ENCODE measurements around the gene OR2D2.
"Not testable (repeated sequence)": the region's sequence is repeated elsewhere in the genome, so short reads cannot be mapped to it uniquely, and the experiment has no call there.

Gene OR2D2

DNA sequence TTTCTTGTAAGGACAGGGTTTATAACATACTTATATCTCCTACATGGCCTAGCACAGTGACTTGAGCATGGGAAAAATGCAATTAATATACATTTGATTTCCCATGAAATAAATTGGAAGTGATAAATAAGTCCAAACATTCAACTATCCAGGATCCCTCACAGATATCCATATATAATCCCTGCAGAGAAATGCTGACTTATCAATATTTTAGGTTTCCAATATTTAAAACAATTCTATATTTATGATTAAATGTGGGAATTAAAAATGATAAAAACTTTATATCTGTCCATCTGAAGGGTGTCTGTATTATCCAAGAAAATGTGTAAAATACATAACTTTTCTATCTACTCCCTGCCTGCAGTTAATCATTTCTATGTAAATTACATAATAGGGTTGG lies 9.5 kb downstream of the OR2D2 start:
- no peak for DNase-seq (ENCODE audit: low read depth)

DNA sequence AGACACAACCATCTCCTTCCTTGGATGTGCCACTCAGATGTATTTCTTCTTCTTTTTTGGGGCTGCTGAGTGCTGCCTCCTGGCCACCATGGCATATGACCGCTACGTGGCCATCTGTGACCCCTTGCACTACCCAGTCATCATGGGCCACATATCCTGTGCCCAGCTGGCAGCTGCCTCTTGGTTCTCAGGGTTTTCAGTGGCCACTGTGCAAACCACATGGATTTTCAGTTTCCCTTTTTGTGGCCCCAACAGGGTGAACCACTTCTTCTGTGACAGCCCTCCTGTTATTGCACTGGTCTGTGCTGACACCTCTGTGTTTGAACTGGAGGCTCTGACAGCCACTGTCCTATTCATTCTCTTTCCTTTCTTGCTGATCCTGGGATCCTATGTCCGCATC lies 15.4 kb downstream of the OR2D2 start:
- no peak for DNase-seq (ENCODE audit: low read depth)

DNA sequence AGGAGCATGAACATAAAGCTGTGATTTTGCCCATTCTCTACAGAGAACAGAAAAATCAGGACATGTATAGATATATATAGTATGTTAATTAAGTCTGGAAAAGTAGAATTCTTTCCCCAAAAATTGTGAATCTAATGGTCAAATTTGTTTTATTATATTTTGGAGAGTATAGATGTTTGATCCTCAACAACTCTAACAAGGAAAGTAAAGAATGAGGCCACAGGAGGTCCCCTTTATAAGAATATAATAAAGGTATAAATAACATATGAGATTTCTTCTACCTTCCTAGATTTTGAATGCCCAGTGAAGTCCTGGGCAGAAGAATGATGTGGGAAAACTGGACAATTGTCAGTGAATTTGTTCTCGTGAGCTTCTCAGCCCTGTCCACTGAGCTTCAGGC lies 16.0 kb downstream of the OR2D2 start, which contains the start of gene OR10A4:
Gene OR10A4 (plus strand): TSS at position 301 of the 400 bp plus-strand sequence. CDS start 23 bp downstream, at position 324.
- no peak for DNase-seq (ENCODE audit: low read depth)

DNA sequence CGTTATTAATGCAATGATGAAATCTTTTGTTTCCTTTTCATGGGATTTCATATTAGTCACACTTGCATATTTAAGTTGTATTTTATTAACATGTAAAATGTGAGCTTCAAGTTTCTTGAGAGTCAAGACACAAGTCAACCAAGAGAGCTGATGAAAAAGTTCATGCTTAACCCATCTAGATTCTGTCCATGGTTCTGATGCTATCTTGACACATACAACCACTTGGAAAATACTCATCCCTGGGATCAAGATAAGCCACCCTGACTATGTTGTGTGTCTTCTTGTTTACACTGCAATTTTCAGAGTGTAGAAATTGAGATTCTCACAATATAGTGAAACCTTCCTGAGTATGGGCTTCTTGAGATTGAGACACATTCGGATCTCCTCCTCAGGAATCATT lies 16.5 kb downstream of the OR2D2 start:
- DNase-seq (ENCODE audit: low read depth), result no peak

DNA sequence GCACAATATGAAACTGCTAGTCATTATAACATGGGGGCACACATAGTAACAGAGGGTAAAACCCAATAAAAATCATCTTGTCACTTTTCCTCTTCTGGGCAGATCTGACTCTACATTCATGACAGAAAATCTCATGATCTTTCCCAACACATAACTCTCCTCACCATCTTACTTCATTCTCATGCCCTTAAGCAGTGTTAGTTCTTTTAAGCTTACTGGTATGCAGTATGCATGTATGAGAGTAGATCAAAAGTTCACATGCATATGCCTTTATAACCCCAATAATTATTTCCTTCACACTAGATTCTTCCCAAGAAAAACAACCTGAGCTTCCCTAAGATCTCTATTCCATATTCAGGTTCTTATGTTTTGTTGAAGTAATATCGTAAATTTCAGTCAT lies 21.0 kb downstream of the OR2D2 start:
- DNase-seq (ENCODE audit: low read depth), result no peak

DNA sequence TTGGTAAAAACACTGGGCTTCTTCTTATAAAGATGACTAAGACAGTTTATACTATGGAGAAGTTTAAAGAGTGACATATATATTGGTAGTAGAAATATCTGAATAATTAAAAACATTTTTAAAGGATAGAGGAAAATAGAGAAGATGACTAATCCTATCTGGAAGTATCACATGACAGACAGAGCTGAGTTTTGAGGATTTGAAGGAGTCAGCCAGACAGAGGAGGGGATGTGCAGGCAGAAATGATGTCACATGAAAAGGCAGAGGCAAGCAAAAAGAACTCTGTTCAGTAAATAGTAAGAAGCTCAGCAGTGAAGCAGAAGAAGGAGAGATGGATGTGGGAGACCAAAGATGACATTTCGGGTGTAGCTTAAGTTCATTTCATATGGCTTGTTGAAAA lies 27.9 kb downstream of the OR2D2 start:
- DNase-seq (ENCODE audit: low read depth), result no peak

DNA sequence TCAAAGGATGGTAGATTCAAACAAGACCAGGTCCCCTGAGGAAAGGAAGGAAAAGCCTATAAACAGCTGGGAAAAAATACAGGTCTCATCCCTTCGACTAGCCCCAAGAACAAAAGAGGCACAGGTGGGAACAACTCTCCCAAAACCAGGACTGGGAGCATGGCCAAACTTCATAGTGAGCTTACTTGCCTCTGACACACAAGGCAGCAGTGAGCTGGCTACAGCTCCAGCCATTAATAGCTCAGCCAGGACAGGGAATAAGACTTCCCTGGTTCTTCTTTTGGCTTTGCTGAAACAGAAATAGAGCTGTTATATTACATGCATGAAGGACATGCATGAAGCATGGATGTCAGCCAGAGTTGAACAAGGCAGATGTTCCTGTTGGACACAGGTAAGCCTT lies 29.3 kb downstream of the OR2D2 start, which contains the start of gene OR10A2:
Gene OR10A2 (plus strand): TSS at position 97 of the 400 bp plus-strand sequence. CDS start 6,698 bp downstream, outside the sequence.
- no peak for DNase-seq (ENCODE audit: low read depth)

DNA sequence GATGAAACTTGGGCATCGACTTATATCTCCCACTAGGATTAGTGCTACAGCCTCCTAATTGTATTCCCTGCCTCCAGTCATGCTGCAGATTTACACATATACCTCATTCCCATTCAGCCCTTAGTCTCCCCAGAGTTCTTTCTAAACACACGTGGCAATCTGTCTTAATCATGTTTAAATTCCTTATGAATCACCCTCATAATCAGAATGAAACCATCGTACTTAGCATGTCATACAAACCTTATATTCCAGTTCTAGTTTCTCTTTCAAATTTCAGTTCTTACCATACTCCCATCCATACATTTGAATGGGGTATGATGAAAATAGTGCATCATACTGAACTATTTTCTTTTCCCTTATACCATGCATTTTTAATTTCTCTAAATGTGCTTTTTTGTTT lies 35.4 kb downstream of the OR2D2 start:
- DNase-seq (ENCODE audit: low read depth), result no peak

DNA sequence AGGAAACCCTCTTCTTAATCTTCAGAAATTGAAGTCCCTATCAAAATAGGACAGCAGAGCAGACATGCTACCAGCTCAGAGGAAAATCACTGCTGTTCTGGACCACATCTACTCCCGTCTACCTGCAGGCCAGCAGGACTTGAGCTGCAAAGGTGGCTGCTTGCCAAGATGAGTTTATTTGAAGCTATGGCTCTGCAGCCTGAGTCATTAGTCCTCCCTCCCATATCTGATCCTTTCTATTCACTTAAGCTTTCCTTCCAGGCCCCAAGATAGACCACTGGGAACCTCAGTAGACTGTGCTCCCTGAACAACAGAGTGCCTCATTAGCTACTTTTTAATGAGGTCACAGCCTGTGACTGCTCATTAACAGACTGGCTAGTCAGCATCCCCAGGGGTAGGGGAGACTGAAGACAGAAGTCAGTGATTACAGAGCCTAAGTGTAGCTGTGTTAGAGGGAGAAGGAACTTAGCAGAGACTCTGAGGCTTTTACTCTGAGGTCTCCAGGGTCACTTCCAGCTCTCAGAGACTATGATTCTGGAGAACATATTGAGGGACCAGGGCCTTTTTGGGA lies 36.2 kb downstream of the OR2D2 start:
- DNase-seq (ENCODE audit: low read depth), result no peak

DNA sequence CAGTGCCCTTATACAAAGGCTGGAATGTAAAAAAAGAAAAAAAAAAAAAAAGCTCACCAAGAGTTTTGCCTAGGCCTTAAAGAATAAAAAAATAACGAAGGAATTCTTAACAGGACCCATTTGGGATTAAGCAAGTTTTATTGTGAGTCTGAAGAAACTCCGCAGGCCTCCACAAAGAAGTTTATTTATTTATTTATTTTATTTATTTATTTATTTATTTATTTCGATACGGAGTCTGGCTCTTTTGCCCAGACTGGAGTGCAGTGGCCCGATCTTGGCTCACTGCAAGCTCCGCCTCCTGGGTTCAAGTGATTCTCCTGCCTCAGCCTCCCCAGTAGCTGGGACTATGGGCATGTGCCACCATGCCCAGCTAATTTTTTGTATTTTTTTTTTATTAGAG lies 37.5 kb downstream of the OR2D2 start:
- not testable (repeated sequence) for DNase-seq (ENCODE audit: low read depth)

DNA sequence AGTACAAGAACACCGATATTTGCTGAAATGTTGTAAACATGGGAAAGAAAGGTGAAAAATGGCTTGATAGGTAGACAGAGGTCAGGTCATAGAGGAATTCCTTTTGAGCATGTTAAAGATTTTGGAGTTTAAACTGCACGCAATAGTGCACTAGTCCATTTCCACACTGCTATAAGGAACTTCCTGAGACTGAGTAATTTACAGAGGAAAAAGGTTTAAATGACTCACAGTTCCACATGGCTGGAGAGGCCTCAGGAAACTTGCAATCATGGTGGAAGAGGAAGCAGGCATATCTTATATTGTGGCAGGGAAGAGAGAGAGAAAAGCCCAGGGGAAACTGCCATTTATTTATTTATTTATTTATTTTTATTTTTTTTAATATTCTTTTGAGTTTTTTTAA lies 41.8 kb downstream of the OR2D2 start:
- no peak for DNase-seq (ENCODE audit: low read depth)

DNA sequence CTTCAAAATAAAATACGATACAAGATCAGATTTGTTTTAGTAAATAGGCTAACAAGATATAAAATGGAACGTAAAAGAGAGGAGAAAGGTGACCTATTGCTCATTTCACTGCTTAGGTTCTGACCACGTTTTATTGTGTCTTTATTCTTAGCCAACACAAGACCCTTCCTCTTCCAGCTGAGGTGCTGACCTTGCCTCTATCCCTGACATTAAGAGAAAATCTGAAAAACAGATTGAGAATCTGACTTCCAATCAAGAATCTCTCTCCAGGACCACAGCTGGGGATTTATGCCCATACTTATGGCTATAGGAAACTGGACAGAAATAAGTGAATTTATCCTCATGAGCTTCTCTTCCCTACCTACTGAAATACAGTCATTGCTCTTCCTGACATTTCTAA lies 46.9 kb downstream of the OR2D2 start, which contains the start of gene OR10A5:
Gene OR10A5 (plus strand): TSS at position 301 of the 400 bp plus-strand sequence. CDS start 0 bp downstream, at position 301.
- no peak for DNase-seq (ENCODE audit: low read depth)

DNA sequence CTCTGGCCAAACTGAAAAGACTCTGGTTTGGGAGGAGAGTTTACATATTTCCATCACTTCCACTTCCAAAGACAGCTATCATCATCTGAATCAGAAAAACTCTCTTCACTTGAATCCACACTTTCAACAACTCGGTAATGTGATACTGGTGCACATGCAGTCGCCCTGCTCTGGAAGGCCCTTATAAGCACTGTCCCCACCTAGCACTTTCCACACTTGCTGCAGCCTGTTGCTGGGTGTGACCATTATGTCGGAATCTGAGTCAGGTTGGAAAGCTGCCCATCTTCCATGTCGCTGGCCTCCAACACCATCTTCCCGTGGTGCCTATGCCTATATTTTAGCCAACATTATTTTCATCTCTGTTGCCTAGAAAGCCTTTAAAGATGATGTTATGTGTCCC lies 47.9 kb downstream of the OR2D2 start:
- DNase-seq (ENCODE audit: low read depth), result no peak

DNA sequence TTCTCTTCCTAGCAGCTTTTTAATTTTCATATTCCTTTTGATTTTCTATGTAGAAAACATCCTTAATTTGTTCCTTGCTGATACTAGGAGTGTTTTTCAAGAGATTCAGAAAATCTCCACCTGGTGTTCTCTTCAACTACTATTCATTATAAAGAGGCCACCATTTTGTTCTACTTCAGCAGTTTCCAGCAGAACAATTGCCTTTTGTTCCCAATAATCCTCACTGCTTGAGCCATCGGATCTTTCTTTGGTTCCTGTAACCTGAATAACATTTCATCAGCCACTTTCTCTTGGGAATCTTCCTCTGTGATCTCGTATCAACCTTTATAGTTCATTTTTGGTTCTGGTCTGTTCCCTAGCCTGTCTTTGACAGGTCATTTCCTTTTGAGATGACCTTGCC lies 48.6 kb downstream of the OR2D2 start:
- no peak for DNase-seq (ENCODE audit: low read depth)

DNA sequence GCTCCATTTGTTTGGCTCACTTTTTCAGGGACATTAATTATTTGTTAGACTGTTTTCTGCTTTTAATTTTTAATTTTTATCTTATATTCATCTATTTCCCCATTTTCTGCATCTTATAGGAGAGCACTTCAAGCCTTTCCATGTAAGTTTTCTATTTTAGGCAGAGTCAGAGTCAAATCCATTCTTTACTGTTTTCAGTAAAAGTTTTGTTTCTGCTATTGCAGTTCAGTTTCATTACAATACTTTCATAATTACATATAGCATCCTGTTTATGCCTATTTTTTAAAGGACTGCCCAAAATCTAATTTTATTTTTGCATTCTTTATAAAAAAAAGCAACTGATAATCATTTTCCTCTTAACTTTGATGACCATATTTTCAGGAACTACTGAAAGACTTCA lies 50.6 kb downstream of the OR2D2 start:
- no peak for DNase-seq (ENCODE audit: low read depth)

All from stimulated activated CD8-positive, alpha-beta memory T cell treated with anti-CD3 and anti-CD28 coated beads, Interleukin-4, amount 100 ng/mL, for 24 hours (primary cell).